HG02885 (cell line): ENCODE results near the gene IRF9.

Experiments
- ATAC-seq: cut with Tn5 transposase; IDR thresholded peaks from one replicate; pipeline ENCODE4 v1.9.1; 2021; ENCODE audit warnings: mild to moderate bottlenecking; ENCODE audit not compliant: unreplicated experiment, poor library complexity

The IRF9 gene

GRCh38 chr14:24172261-24172860, 11.3 kb downstream of the IRF9 start:
- ATAC-seq, result no peak

DNA sequence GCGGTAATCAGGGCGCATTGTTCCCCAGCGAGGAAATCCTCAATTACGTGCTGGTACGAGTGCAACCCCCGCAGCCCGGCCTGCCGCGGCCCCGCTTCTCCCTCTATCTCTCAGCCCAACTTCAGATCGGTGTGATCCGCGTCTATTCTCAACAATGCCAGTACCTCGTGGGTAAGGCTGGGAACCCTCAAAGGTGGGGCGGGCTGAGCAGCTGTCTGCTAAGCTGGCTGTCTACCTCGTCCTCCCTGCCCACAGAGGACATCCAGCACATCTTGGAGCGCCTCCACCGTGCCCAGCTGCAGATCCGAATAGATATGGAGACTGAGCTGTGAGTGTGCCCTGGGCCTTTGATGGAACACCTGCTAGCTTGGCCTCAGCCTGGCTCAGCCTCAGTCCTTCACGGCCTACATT, 11.8 kb downstream of the IRF9 start:
- no peak for ATAC-seq

DNA sequence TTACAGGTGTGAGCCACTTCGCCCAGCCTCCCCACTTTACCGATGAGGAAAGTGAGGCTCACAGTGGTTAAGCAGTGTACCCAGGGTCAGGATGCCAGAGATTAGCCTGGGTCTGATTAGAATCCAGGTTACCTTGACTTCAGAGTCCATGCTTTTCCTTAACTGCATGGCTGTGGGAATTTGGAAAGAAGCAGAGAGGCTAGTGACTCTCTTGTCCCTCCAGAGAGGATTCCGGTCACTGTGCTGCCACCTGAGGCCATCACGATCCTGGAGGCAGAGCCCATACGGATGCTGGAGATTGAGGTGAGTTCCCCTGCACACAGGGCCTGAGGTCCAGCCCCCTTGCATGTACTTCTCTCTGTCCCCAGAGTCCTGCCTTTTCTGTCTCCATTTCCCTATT, 15.5 kb downstream of the IRF9 start:
- no peak for ATAC-seq

- ATAC-seq, result no peak
Measured at GRCh38 chr14:24177041-24177825, 16.2 kb downstream of the IRF9 start.

DNA sequence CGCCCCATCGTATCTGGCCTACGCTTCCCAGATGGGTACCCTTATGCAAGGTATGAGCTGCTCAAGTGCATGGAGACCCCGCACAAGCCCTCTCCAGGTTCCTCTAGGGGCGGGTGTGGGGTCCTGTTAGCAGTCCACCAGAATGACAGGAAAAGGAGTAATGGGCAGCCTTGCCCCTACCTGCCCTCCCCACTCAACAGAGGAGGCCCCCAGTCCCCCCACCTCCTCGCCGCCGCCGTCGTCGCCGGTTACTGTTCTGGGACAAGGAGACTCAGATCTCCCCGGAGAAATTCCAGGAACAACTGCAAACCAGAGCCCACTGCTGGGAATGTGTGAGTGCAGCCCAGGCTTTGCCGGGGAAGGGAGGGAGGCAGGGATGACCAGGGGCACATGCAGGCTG, 16.8 kb downstream of the IRF9 start:
- ATAC-seq, result no peak

DNA sequence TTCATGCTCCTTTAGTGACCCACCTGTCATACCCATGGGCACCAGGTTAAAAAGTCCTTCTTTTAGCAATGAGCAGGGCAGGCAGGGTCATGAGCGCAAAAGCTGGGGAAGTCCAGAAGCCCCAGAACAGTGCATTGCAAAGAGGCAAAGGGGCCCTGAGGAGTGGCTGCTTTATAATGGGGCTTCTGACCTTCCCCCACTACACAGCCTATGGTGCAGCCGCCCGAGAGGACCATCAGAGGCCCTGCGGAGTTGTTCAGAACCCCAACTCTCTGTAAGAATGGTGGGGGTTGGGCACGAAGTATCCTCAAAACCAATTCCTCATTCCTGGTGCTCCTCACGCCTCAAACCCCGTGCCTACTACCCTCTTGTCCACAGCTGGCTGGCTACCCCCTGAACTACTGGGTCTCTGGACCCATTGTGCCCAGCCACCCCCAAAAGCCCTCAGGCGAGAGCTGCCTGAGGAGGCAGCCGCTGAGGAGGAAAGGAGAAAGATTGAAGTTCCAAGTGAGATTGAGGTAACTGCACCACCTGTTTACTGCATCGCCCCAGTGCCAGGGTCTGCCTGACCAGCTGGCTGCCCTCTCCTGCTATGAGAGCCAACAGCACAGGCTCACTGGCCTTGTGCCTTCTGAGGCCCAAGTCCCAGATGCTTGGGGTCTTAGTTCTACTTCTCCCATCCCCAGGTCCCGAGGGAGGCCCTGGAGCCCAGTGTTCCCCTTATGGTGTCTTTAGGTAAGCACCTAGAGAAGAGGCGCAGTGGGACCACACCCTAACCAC, 17.5 kb downstream of the IRF9 start:
- ATAC-seq, result no peak

DNA sequence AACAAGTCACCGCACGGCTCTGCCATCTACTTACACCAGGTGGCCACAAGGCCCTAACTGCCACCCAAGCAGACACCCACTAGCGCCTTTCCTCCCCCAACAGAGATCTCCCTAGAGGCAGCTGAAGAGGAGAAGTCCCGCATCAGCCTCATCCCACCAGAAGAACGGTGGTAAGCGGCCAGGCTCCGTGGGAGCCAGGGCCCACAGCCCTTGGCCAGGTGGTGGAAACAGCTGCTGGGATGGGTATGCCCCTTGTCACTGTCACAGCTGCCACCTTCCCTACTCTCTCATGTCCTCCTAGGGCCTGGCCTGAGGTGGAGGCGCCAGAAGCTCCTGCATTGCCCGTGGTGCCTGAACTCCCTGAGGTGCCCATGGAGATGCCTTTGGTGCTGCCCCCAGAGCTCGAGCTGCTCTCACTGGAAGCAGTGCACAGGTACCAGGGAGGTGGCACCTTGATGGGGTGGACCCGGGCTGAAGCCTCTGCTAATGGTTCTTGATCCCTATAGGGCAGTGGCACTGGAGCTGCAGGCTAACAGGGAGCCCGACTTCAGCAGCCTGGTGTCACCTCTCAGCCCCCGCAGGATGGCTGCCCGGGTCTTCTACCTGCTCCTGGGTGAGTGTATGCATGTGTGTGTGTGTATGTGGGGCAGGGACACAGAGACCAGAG, 18.4 kb downstream of the IRF9 start:
- no peak for ATAC-seq

- ATAC-seq, result no peak
Measured at GRCh38 chr14:24179961-24180796, 19.1 kb downstream of the IRF9 start.

DNA sequence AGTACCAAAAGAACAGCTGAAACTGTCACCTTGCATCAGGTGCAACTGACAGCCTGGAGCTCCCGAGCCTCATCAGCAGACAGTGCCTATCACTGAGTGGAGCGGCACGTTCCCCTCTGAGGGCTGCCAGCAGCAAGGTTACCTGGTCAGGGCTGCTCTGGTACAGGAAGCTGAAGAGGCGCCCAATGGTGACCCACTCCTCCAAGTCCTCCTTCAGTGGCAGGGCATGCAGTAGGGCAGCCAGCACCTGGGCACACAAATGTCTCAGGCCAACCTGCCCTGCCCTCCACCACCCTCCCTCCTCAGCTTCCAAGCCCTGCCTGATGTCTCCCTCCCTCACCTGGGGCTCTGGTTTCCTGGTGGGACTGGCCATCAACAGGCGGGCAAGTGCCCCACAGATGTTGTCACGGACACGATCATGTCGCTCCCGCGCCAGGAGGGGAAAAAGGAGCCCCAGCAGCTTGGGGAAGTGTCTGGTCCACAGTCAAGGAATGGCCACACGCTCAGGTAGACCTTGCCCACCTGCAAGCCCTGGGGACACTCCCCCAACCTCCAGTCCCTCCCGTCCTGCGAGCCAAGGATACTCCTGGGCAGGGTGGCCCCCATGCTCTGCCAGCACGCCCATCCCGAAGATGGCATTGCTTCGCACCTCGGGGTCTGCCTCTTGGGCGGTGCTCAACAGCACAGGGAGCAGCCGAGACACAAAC, 20.5 kb downstream of the IRF9 start:
- ATAC-seq, result no peak

GRCh38 chr14:24182110-24182882, 21.2 kb downstream of the IRF9 start:
- ATAC-seq, result no peak

DNA sequence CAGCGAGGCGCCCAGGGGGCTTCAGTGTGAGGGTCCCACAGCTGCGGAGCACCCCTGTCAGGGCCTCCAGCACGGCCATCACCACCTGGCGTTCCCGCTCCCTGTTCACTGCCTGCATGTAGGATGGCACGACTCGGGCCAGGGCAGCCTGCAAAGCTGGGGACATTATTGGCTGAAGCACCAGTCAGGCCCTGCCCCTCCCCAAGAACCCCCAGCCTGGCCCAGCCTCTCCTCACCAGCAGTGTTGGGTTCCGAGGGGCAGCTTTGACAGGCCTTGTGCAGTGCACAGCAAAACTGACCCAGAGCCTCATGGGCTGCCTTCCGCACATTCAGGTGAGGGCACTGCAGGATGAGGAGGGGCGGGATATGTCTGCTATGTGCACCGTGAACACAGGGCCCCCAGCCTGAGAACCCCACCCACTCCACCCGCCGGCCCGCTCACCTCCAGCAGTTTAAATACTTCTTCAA, 22.0 kb downstream of the IRF9 start:
- no peak for ATAC-seq

DNA sequence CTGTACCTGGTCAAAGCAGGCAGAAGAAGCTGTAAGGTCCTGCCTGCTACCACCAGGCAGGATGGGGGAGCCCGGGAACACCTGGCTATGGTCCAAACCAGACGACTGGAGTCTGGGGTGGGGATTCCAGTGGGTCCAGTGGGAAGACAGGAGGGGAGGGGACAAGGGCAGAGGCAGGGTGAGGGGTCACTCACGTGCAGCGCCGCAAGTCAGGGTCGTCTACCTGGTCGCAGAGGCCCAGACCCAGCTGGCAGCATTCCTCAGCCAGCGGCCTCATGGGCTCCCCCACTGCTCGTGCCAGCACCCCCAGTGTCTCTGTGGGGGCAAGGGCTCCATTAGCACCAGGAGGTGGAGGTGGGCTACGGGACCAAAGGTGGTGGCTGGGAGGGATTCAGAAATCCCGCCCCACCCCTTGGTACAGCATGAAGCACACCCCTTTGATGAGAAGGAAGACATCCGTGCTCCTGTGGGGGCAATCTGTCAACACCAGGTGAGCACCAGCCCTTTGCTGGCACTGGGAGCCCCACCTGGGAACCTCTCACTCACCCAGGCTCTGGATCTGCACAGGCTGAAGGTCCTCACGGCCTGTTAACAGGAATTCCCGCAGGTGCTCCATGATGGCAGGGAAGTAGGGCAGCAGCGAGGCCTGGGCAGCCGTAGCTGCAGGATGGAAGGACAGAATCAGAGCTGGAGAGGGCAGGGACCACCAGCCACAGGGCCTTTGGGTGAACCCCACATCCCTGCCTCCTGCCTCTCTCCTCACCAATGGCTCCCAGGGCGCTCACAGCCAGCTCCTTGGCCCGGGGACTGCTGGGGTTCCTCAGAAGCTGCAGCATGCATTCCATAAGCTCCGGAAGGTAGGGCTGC, 23.3 kb downstream of the IRF9 start:
- ATAC-seq, result no peak

DNA sequence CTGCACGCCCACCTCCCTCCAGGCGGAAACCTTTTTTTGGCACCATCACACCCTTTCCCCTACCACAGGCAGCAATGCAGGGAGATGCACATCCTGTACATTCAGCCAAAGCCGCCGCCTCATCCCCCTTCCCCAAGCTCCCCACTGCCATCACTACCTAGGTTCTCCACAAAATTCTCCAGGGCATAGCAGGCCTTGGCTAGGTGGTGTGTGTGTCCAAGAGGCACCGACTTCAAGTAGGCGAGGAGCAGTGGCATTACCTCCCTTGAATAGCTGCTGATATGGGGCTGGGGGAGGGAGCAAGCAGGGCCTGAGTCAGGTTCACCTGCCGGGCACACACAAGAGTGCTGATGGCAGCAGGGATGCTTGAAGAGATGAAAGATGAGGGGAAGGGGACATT, 24.0 kb downstream of the IRF9 start:
- no peak for ATAC-seq

DNA sequence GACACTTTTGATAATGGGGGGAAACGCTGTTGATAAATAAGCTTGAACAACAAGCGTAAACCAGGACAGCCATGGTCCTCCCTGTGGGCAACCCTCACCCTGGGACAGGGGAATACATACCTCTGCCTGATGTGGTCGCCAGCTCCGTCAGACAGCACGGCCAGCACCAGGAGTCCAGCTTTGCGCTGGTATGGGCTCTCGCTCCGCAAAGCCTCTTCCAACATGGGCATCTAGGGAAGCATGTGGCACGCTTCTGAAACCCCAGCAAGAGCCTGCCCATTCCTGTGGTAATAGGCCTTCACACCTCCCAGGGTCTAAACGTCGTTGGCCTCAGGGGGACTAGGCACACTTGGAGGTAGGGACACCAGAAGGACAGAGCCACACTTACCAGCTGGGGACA, 24.7 kb downstream of the IRF9 start:
- no peak for ATAC-seq

- ATAC-seq, result no peak
Measured at GRCh38 chr14:24186831-24187538, 25.9 kb downstream of the IRF9 start.

GRCh38 chr14:24187539-24187915, 26.5 kb downstream of the IRF9 start:
- no peak for ATAC-seq
